ENCODE data around the gene FADS6.
"Not testable (repeated sequence)": the region's sequence is repeated elsewhere in the genome, so short reads cannot be mapped to it uniquely, and the experiment has no call there.

Gene FADS6

GRCh38 chr17:74920642-74921025, 27.2 kb upstream of the FADS6 start:
- peak; percentile 22 for DNase-seq

DNA sequence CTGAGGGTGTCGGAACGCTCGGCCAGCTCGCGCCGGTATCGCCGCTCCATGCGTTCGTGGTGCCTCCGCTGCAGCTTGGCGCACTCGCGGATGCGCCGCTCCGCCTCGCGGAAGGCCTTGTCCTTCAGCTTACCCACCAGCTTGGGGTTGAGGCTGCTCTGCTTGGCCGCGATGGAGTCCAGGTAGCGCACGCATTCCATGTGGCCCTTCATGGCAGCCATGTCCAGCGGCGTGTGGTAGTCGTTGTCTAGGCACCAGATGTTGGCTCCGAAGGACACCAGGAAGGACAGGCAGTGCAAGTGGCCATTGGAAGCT, 26.8 kb upstream of the FADS6 start:
- no peak for DNase-seq

DNA sequence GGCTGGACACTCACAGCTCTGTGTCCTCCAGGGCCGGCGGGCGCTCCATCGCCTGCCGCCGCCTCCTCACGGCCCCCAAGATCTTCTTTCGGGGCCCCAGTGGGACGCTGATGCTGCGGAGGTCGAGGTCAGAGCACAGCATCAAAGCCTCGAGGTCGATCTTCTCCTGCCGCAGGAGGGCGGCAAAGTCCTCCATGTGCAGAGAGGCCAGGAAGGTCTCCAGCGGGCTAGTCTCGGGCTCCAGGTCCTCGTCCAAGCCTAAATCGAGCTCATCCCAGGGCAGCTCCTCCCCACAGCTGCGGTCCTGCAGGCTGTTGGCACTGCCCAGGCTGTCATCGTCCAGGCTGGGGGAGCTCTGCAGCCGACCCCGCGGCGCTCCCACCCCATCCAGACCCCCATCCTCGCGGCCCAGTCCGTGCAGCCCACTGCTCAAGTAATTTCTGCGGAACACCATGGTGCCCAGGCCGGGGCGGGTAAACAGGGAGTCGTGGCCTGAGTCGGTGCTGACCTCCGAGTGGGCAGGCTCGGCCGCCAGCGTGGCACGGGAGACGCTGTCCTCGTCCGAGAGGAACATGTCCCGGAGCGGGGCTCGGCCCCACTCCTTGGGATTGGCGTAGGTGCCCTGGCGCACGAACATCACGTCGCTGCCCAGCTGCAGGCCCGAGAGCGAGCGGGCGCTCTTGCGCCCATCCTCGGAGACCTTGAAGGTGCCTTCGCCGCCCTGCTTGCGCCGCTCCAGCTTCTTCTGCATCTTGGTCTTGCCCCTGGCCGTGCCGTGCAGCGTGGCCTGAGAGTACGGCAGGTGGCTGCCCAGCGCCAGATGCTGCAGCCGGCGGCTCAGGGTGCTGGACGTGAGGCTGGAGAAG, 26.2 kb upstream of the FADS6 start:
- DNase-seq, result peak; percentile 30

DNA sequence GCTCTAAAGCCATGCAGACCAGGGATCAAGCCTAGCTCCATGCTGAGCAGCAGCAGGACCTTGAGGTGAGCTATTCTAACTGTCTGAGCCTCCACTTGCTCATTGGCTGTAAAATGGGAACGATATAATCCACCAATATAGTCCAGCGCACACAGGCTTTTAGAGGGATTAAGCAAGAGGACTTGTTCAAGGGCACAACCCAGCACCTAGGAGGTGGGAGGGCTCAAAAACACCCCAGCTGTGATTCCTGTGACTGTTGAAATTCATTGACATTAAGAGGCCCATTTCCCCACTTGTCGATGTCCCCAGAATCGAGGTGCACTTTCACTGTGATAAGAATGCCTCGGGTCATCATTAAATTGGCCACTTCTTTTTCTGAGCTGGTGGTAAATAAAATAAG, 25.5 kb upstream of the FADS6 start:
- peak; percentile 64 for DNase-seq

DNA sequence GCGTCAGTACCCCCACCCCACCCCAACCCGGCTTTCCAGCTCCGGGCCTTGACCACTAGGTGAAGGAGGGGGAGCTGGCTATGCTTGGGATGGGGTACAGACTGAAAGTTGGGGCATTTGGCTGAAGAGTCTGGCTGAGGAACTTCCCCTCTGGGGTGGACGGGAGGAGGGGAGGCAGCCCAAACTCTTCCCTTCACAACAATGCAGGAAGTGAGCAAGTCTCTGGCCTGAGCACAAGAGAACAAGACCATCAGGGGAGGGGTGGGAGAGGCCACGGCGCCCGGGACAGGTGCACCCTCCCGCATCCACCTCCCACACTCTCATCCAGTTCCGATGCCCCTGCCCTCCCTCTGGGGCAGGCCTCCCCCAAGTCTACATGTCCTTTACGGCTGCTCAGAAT, 24.0 kb upstream of the FADS6 start:
- no peak for DNase-seq

DNA sequence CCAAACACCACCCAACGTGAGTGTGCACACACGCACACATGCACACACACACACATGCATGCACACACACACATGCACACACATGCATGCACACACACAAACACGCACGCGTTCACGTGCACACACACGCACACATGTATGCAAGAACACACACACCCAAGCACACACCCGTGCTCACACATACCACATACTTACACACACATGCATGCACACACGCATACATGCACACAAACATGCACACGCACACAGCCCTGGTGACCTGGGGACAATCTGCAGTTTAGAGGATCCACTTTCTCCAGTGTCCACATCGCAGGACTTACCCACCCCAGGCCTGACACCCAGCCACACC, 23.4 kb upstream of the FADS6 start:
- no peak for DNase-seq

DNA sequence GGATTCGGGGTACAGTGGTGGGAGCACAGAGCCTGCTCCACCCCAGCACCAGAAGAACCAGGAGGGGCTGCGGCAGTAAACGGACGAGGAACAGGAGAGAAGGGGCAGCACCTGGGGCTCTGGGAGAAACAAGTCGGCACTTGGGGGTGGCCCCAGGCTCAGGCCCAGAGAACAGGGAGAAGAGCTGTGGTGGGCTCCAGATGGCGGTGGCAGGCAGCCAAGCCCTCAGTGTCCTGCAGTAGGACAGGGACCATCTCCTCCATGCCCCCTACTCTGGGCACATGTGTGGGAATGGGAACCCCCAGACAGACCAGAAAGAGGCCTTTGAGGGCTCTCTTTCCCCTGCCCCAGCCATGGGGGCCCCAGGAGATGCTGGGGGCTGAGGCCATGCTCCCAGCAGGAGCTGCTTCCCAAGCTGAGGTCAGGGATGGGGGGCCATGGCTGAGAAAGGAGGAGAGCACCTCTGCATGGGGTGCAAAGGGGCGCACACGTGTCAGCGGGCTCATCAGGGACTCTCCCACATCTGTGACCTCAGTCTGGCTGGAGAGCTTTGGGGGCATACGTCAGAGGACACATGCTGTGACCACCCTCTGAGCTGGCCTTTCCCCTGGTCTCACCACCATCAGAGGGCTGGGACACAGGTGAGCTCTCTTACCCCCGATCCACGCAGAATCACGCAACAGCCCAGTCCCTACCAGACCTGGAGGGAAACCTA, 22.9 kb upstream of the FADS6 start:
- DNase-seq, result no peak

DNA sequence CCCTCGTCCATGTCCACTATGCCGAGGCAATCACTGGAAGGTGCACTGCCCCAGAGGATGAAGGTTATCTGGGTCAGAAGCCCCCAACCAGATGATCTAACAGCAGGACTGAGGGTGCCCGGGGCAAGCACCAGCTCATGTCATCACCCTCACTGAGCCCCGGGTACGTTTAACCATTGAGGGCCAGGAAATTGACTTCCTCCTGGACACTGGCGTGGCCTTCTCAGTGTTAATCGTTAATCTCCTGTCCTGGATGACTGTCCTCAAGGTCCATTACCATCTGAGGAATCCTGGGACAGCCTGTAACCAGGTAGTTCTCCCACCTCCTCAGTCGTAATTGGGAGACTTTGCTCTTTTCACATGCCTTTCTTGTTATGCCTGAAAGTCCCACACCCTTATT, 18.0 kb upstream of the FADS6 start:
- DNase-seq, result not testable (repeated sequence)

GRCh38 chr17:74909097-74909496, 15.7 kb upstream of the FADS6 start:
- DNase-seq, result not testable (repeated sequence)

- no peak for DNase-seq
These were observed 13.6 kb upstream of the FADS6 start for GRCh38 chr17:74907012-74907411.

- peak; percentile 24 for DNase-seq
These were observed 12.9 kb upstream of the FADS6 start for GRCh38 chr17:74906214-74906793.

- no peak for DNase-seq
These were observed 11.4 kb upstream of the FADS6 start for GRCh38 chr17:74904687-74905409.

- no peak for DNase-seq
These were observed 10.2 kb upstream of the FADS6 start for GRCh38 chr17:74903671-74904070.

- no peak for DNase-seq
These were observed 9.6 kb upstream of the FADS6 start for GRCh38 chr17:74903034-74903433.

DNA sequence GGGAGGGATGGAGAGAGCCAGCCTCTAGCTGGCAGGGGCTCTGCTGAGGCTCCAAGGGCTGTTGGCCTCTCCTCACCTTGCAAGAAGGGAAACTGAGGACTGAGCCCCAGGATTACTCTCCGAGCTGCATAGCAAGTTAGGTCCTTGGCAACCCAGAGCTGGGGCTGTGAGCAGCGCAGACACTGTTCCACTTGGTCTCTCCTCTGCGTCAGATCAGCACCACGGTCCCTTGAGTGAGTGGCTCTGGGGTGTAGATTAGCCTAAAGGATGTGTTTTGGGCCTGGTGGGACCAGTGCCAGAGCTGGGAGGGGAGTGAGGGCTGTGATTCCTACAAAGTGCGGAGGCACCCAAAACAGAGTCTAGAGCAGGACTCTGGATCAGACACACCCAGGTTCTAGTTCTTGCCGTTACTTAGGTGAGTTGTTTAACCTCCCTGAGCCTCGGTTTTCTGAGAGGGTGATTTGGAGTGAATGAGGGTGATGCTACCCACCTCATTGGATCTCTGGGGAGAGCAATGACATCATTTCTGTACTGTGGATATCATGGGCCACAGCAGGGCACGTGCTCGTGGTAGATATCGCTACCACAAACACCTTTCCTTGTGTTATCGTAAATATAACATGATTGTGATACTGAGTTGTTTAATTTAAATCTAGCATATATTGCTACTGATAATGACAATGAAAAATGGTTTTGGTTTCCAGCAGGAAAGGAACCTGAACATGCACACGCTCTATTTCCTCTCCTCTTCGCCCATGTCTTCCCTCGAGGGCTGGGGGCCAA, 8.1 kb upstream of the FADS6 start:
- DNase-seq, result no peak

- no peak for DNase-seq
These were observed 6.8 kb upstream of the FADS6 start for GRCh38 chr17:74900208-74900607.

- no peak for DNase-seq
These were observed 5.0 kb upstream of the FADS6 start for GRCh38 chr17:74898376-74898946.

GRCh38 chr17:74893936-74894671, 671 bp upstream of the FADS6 start:
- DNase-seq, result no peak

GRCh38 chr17:74892013-74892841, 1.2 kb downstream of the FADS6 start:
- DNase-seq, result no peak

DNA sequence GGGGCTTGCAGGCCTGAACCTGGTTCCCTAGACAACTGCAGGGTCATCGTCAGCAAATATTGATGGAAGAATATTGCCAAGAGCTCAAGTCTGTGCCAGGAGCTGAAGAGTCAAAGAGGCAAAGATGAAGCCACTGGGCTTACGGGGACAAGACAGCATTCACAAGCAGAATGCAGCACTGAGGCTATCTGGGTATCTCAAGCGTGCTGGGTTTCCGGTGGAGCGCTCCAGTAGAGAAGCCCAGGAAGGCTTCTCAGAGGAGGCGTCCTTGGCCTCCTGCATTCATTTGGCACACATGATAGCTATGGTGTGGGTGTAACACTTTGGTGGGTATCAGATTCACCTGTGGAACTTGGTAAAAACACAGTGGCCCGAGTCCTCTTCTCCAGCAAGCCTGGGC, 2.9 kb downstream of the FADS6 start:
- no peak for DNase-seq

GRCh38 chr17:74888469-74888868, 5.0 kb downstream of the FADS6 start:
- DNase-seq, result peak; percentile 36

Measured in NCI-H82 (cell line).